Skeletal muscle satellite cell (primary cell): ENCODE results near the gene RELL1. TPM values are rescaled to one million over a fixed set of nuclear protein-coding genes. Genes with fewer than 3 reads are reported as not detected.

ENCODE experiments used
- H3K27me3 ChIP-seq: 2 replicates; pipeline ENCODE4 v1.7.0; 2013; ENCODE audit warnings: low read length; ENCODE audit not compliant: control insufficient read depth, insufficient read depth
- H3K36me3 ChIP-seq: 2 replicates; pipeline ENCODE4 v1.7.0; 2013; ENCODE audit warnings: mild to moderate bottlenecking, control low read depth, low read length; ENCODE audit not compliant: insufficient read depth
- H3K4me1 ChIP-seq: 2 replicates; pipeline ENCODE4 v1.7.0; 2013; ENCODE audit warnings: low read length; ENCODE audit not compliant: control insufficient read depth, insufficient read depth
- H3K4me2 ChIP-seq: 2 replicates; pipeline ENCODE4 v1.7.0; 2013; ENCODE audit warnings: mild to moderate bottlenecking, low read length
- H3K4me3 ChIP-seq: 2 replicates; pipeline ENCODE4 v1.7.0; 2013; ENCODE audit warnings: low read length
- H3K9ac ChIP-seq: 2 replicates; pipeline ENCODE4 v1.7.0; 2013; ENCODE audit warnings: mild to moderate bottlenecking, low read depth, low read length, moderate library complexity
- H3K9me3 ChIP-seq: replicated peaks from 2 replicates; pipeline ENCODE4 v1.7.0; 2013; ENCODE audit warnings: mild to moderate bottlenecking, control low read depth, low read length
- total RNA-seq: library from RNA; depleted of rRNA; stranded (reverse); fragments of >200 nt; gene quantifications from 2 replicates; pipeline ENCODE4 v1.2.3, GENCODE V29; 2012; rRNA removed

The RELL1 gene
- 39.8 and 43.2 TPM in 2 replicates for total RNA-seq

- peak within 1 kb of the TSS; percentile 97 for H3K9ac ChIP-seq
- H3K4me3 ChIP-seq = peak within 1 kb of the TSS; percentile 97
- no peaks in the 10 kb centered on the region for H3K36me3 ChIP-seq
- H3K9me3 ChIP-seq = no peaks in the 10 kb centered on the region
- H3K27me3 ChIP-seq = no peaks in the 10 kb centered on the region
- H3K4me2 ChIP-seq = peak within 1 kb of the TSS; percentile 82
- H3K4me1 ChIP-seq = peaks cover 17% of the 10 kb centered on the region
Measured at GRCh38 chr4:37686373-37687193, at the start of gene RELL1. TSS of gene RELL1 (minus strand) at chr4:37686376. CDS start at chr4:37686287, 89 bp downstream.

- Histone ChIP-seq H3K27me3 (peaks cover 21% of the 10 kb centered on the region), H3K4me3 (no peak overlapping the region), H3K4me2 (no peak overlapping the region), H3K9ac (no peak overlapping the region), H3K36me3 (no peaks in the 10 kb centered on the region), H3K9me3 (no peaks in the 10 kb centered on the region), H3K4me1 (no peaks in the 10 kb centered on the region)
Measured at GRCh38 chr4:37735578-37735977, 49.4 kb upstream of the RELL1 start.

GRCh38 chr4:37734989-37735388 lies 48.8 kb upstream of the RELL1 start:
- Histone ChIP-seq H3K36me3 (no peaks in the 10 kb centered on the region), H3K27me3 (peaks cover 16% of the 10 kb centered on the region), H3K4me3 (no peak overlapping the region), H3K4me1 (no peaks in the 10 kb centered on the region), H3K4me2 (no peak overlapping the region), H3K9ac (no peak overlapping the region), H3K9me3 (no peaks in the 10 kb centered on the region)

- Histone ChIP-seq H3K9me3 (no peaks in the 10 kb centered on the region), H3K27me3 (peaks cover 13% of the 10 kb centered on the region), H3K4me2 (no peak overlapping the region), H3K4me1 (no peaks in the 10 kb centered on the region), H3K9ac (no peak overlapping the region), H3K36me3 (no peaks in the 10 kb centered on the region), H3K4me3 (no peak overlapping the region)
Measured at GRCh38 chr4:37733240-37733867, 47.2 kb upstream of the RELL1 start.

- Histone ChIP-seq H3K27me3 (peaks cover 13% of the 10 kb centered on the region), H3K36me3 (no peaks in the 10 kb centered on the region), H3K9me3 (no peaks in the 10 kb centered on the region), H3K4me2 (no peak overlapping the region), H3K4me3 (no peak overlapping the region), H3K9ac (no peak overlapping the region), H3K4me1 (no peaks in the 10 kb centered on the region)
Measured at GRCh38 chr4:37732526-37733186, 46.5 kb upstream of the RELL1 start.

- H3K4me3 ChIP-seq = no peak overlapping the region
- peaks cover 14% of the 10 kb centered on the region for H3K27me3 ChIP-seq
- no peak overlapping the region for H3K9ac ChIP-seq
- peaks cover 4% of the 10 kb centered on the region for H3K4me1 ChIP-seq
- no peaks in the 10 kb centered on the region for H3K9me3 ChIP-seq
- no peak overlapping the region for H3K4me2 ChIP-seq
- no peaks in the 10 kb centered on the region for H3K36me3 ChIP-seq
Measured at GRCh38 chr4:37729649-37730004, 43.5 kb upstream of the RELL1 start.

GRCh38 chr4:37728064-37728463 lies 41.9 kb upstream of the RELL1 start:
- Histone ChIP-seq H3K9ac (no peak overlapping the region), H3K36me3 (no peaks in the 10 kb centered on the region), H3K9me3 (no peaks in the 10 kb centered on the region), H3K4me1 (peaks cover 4% of the 10 kb centered on the region), H3K4me3 (no peak overlapping the region), H3K27me3 (peaks cover 9% of the 10 kb centered on the region), H3K4me2 (no peak overlapping the region)

GRCh38 chr4:37727635-37728034 lies 41.5 kb upstream of the RELL1 start:
- Histone ChIP-seq H3K4me3 (no peak overlapping the region), H3K4me2 (no peak overlapping the region), H3K36me3 (no peaks in the 10 kb centered on the region), H3K4me1 (peaks cover 4% of the 10 kb centered on the region), H3K9me3 (no peaks in the 10 kb centered on the region), H3K9ac (no peak overlapping the region), H3K27me3 (peaks cover 8% of the 10 kb centered on the region)

GRCh38 chr4:37726666-37727065 lies 40.5 kb upstream of the RELL1 start:
- H3K27me3 ChIP-seq = peaks cover 10% of the 10 kb centered on the region
- peaks cover 4% of the 10 kb centered on the region for H3K4me1 ChIP-seq
- no peak overlapping the region for H3K9ac ChIP-seq
- no peak overlapping the region for H3K4me3 ChIP-seq
- H3K36me3 ChIP-seq = no peaks in the 10 kb centered on the region
- no peak overlapping the region for H3K4me2 ChIP-seq
- no peaks in the 10 kb centered on the region for H3K9me3 ChIP-seq

- Histone ChIP-seq H3K4me3 (no peak overlapping the region), H3K4me1 (peaks cover 4% of the 10 kb centered on the region), H3K27me3 (peaks cover 10% of the 10 kb centered on the region), H3K9ac (no peak overlapping the region), H3K4me2 (no peak overlapping the region), H3K9me3 (no peaks in the 10 kb centered on the region), H3K36me3 (no peaks in the 10 kb centered on the region)
Measured at GRCh38 chr4:37725718-37726117, 39.5 kb upstream of the RELL1 start.

GRCh38 chr4:37723067-37723466 lies 36.9 kb upstream of the RELL1 start:
- H3K27me3 ChIP-seq = peaks cover 8% of the 10 kb centered on the region
- H3K4me1 ChIP-seq = peaks cover 4% of the 10 kb centered on the region
- H3K4me3 ChIP-seq = no peak overlapping the region
- H3K9me3 ChIP-seq = no peaks in the 10 kb centered on the region
- H3K4me2 ChIP-seq = no peak overlapping the region
- H3K9ac ChIP-seq = no peak overlapping the region
- H3K36me3 ChIP-seq = no peaks in the 10 kb centered on the region
